NCI-H748 (cell line): ENCODE measurements around the gene NDC1.
"Not testable (repeated sequence)": the region's sequence is repeated elsewhere in the genome, so short reads cannot be mapped to it uniquely, and the experiment has no call there.

Experiments used
- DNase-seq: peaks from one replicate; lab custom pipeline; 2025; ENCODE audit not compliant: unreplicated experiment; lab: John Stamatoyannopoulos, UW

The NDC1 gene

DNA sequence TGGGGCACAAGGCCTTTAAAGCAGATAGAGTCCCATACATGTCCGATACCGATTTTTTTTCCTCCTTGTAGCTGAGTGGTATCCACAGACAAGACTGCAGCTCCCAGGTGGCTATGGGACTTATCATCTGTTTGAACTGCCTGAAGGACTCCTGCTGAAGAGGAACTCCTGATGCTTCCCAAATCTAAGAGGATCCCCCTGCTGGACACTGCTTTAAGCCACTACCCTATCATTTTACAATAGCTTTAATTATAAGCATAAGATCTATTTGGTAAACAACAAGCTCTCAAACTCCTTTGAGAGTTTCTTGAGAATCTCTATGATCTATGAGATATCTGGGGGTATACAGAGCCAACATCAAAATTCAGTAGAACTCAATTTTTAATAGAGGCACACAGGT is 11.7 kb downstream of the NDC1 start:
- DNase-seq, result no peak

- no peak for DNase-seq
Measured at GRCh38 chr1:53825306-53825705, 12.8 kb downstream of the NDC1 start.

DNA sequence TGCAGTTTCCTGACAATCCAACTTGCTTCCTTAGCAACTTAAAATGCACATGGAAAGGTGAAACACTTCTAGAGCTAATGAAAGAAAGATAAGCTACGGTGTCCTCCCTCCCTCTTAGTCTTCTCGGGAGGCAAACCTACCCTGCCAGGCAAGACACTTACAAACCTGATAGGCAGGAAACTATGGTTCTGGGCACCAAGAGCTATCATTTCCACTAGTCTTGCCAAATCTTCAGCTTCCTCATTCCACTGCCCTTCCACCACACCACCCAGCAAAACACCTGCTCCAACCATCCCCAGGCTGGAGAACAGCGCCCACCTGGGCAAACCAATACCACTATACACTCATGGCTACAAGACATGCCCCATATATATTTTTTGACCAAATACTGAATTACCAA is 15.2 kb downstream of the NDC1 start:
- DNase-seq, result no peak

DNA sequence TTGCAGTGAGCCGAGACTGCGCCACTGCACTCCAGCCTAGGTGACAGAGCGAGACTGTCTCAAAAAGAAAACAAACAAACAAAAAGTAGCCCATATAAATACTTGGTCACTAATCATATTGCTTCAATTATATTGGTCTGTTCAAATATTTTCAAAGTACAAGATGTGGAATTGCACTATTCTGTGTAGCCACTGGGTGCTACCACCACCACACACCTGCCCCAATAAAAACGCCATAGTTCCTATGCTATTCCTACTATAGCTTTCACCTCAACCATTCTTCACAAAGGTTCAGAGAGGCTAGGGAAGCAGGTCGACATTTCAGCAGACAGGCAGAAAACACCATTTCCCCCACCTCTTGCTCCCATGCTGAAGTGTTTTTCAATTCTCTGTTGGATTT is 16.7 kb downstream of the NDC1 start:
- no peak for DNase-seq

- DNase-seq, result no peak
Measured at GRCh38 chr1:53819387-53819786, 18.7 kb downstream of the NDC1 start.

DNA sequence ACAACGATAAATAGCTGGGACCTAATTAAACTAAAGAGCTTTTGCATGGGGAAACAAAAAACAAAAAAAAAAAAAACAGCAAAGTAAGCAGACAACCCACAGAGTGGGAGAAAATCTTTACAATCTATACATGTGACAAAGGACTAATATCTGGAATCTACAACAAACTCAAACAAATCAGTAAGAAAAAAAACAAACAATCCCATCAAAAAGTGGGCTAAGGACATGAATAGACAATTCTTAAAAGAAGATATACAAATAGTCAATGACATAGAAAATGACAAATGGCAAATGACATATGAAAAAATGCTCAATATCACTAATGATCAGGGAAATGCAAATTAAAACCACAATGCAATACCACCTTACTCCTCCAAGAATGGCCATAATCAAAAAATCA is 21.5 kb downstream of the NDC1 start:
- not testable (repeated sequence) for DNase-seq

GRCh38 chr1:53815484-53815883 is 22.6 kb downstream of the NDC1 start:
- not testable (repeated sequence) for DNase-seq

- no peak for DNase-seq
Measured at GRCh38 chr1:53811414-53811851, 26.7 kb downstream of the NDC1 start.

- no peak for DNase-seq
Measured at GRCh38 chr1:53810497-53810896, 27.6 kb downstream of the NDC1 start.

DNA sequence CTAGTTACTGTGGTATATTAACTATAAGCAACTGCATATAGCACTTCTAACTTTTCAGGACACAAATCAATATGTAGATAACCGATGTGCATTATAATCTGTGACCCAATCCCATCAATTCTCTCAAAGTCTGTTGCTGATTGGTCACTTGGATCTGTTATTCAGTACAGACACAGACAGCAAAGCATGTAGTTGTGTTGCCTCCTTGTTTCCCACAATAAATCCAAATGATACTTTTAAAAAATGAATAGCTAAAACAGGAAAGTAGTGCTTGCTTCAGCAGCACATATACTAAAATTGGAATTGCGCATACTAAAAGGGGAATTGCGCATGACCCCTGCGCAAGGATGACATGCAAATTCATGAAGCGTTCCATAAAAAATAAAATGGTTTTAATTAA is 28.1 kb downstream of the NDC1 start:
- no peak for DNase-seq

GRCh38 chr1:53807916-53808315 is 30.2 kb downstream of the NDC1 start:
- DNase-seq, result no peak

GRCh38 chr1:53804791-53805505 is 33.1 kb downstream of the NDC1 start:
- DNase-seq, result no peak

- no peak for DNase-seq
Measured at GRCh38 chr1:53804181-53804580, 33.9 kb downstream of the NDC1 start.

DNA sequence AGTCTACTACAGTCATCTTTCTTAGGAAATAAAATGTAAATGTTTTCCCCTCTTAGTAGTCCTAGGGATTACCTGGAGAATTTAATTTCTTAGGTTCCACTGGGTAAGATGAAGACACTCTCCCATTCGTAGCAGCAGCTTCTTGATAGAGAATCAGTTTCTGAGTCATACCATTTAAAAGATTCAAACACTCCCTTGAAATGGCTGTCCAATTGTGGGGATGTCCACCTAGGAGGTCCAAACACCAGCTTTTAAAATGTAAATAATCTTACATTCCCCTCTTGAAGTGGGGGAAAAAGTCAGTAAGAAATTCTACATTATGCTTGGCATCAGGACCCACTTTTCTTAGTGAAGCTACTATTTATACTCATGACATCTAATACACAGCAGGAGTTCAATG is 37.5 kb downstream of the NDC1 start:
- no peak for DNase-seq

DNA sequence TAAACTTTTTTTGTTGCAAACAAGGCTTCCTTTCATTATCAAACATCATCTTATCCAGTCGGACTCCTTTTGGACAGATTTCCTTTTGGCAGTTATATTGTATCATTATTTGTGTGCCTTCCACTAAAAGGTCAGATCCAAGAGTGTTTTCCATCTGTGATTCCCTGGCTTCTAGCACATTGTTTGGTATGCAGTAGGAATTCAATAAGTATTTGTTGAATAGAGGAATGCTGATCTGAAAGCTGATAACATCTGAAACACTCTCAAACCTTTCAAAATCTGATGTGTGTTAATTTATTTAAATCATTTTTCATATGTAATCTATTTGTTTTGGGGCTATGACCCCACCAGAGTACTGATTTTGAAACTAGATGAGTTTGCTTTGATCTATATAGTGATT is 39.0 kb downstream of the NDC1 start:
- no peak for DNase-seq

- no peak for DNase-seq
Measured at GRCh38 chr1:53792806-53793205, 45.3 kb downstream of the NDC1 start.

- DNase-seq, result no peak
Measured at GRCh38 chr1:53787655-53788054, 50.4 kb downstream of the NDC1 start.

DNA sequence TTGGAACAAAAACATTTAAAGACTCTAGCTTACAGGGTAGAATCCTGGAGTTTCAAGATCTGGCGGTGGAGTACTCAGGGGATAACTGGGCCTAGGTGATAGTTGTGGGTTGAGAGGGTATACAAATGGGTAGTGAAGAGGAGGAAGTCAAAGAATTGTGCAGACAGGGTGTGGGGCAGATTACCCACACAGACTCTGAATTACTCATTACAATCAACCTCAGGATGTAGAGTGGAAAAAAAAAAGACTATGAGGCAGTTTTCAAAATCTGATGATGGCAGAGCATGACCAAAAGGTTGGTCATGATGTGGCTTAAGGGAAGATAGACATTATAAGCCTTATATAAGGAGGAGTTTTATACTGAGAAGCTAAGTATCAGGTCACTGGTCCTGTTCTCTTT is 55.0 kb downstream of the NDC1 start:
- DNase-seq, result no peak

DNA sequence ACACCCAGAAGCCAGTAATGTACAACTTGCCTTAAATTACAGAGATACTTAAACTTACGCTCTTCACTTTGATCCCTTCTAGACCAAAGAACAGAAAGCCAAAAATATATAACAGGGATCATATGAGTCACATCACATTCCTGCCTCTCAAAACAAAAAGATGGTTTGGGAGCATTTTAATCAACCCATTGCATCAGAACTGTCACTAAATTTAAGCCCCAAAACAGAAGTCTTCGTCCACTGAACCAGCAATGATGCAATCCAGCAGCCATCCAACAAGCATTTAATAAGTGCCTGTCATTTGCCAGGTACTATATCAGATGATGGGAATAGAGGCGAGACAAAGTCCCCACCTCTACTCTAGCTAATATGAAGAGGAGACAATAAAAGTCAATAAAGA is 56.4 kb downstream of the NDC1 start:
- DNase-seq, result no peak

DNA sequence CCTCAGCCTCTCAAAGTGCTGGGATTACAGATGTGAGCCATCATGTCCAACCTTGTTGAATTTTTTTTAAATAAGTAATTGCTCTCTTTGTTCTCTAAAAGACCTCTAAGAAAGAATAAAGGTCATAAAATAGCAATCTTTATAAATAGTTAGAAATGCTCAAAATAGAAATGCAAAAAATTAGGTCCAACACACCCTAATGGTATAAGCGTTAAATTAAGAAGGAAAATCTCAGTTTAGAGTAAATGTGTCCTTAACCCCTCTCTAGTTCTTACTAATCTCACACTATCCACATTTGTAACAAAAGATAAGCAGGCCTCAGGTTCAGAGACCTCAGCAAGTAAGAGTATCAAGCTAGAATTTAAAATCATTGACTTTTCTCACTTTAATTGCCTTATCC is 60.8 kb downstream of the NDC1 start:
- no peak for DNase-seq

DNA sequence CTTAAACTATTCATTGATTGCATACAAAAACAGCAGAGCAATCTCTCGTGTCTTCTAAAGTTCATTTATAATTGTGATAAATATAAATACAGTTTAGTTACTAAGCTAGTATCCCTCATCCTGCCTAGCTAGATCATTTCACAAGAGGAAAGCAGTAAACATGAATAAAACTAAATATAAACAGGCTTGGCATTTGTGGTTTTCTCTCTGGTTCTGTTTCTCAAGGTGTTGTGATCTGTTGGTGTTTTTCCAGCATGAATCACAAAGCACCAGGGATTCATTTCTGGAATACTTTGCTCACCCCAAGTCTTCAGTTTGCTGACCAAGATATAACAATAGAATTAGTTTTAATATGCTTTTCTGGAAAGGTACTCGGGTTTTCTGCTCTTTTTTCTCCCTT is 66.4 kb downstream of the NDC1 start:
- no peak for DNase-seq

DNA sequence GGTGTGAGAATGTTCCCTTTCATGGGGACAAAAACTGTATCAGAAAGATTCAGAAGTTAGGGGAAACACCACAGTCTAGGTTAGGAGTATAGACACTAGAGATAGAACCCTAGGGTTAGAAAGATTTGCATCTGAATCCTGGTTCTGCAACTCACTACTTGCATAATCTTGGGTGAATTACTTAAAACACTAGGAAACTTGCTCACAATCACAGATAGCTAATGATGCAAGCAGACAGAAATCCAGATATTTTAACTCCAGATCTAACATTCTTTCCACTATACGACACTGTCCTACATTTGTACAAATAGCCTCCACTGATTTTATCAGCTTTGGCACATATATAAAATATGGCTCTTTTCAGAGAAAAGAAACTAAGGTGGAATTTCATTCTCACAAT is 68.3 kb downstream of the NDC1 start:
- no peak for DNase-seq

DNA sequence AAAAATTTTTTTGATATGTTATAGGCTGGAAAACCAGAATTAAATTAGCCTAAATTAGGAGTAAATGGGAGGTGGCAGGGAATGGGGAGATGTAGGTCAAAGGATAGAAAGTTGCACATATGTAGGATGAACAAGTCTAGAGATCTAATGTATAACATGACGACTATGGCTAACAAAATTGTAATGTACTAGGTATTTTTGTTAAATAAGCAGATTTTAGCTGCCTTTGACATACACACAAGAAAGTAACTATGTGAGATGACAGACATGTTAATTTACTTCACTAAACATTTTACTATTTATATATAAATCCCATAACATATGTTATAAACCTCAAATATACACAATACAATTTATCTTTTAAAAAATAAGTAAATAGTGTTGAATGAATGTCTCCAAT is 68.9 kb downstream of the NDC1 start:
- DNase-seq, result no peak
